HL-60 (cell line): ENCODE results near the gene BRD3.

Source experiments
- GABPA ChIP-seq: IDR thresholded peaks from 2 replicates; pipeline ENCODE4 v1.6.1; 2012; ENCODE audit warnings: low read depth
- POLR2AphosphoS5 ChIP-seq: IDR thresholded peaks from 2 replicates; pipeline ENCODE4 v1.6.1; 2012; ENCODE audit warnings: low read depth
- TF ChIP-seq, protein P1 (sequence below): IDR thresholded peaks from one replicate; pipeline ENCODE4 v1.5.1; 2011; ENCODE audit warnings: low read length, control low read depth, inconsistent platforms; ENCODE audit not compliant: insufficient read depth

- TF ChIP-seq, protein P1, sequence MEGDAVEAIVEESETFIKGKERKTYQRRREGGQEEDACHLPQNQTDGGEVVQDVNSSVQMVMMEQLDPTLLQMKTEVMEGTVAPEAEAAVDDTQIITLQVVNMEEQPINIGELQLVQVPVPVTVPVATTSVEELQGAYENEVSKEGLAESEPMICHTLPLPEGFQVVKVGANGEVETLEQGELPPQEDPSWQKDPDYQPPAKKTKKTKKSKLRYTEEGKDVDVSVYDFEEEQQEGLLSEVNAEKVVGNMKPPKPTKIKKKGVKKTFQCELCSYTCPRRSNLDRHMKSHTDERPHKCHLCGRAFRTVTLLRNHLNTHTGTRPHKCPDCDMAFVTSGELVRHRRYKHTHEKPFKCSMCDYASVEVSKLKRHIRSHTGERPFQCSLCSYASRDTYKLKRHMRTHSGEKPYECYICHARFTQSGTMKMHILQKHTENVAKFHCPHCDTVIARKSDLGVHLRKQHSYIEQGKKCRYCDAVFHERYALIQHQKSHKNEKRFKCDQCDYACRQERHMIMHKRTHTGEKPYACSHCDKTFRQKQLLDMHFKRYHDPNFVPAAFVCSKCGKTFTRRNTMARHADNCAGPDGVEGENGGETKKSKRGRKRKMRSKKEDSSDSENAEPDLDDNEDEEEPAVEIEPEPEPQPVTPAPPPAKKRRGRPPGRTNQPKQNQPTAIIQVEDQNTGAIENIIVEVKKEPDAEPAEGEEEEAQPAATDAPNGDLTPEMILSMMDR, result no peak
- TF ChIP-seq GABPA (no peak), POLR2AphosphoS5 (no peak)
These were observed 1.1 kb upstream of the BRD3 start for GRCh38 chr9:134068744-134069479.
